Measurements from ENCODE around the gene WASL. TPM values are rescaled to one million over a fixed set of nuclear protein-coding genes. Genes with fewer than 3 reads are reported as not detected.
A peak's percentile ranks its signal among the peaks of the same experiment; 100 is the strongest.
"Not testable (repeated sequence)": the region's sequence is repeated elsewhere in the genome, so short reads cannot be mapped to it uniquely, and the experiment has no call there.

WASL gene
- total RNA-seq, 2 donors from 2014 or later, result 35.1 to 36.7 TPM

GRCh38 chr7:123796568-123796967 is 47.8 kb upstream of the WASL start:
- Histone ChIP-seq H3K9me3 (ENCODE audit: control insufficient read depth, low read length) (peaks cover 22% of the 10 kb centered on the region), H3K9ac (ENCODE audit: extremely low read depth, low read length, poor library complexity, severe bottlenecking) (no peak overlapping the region), H3K4me3 (ENCODE audit: low read length) (no peak overlapping the region), H3K4me1 (ENCODE audit: control insufficient read depth, insufficient read depth, low read length) (peaks cover 7% of the 10 kb centered on the region), H3K27ac (ENCODE audit: low read depth, low read length) (no peak overlapping the region), H3K27me3 (ENCODE audit: control insufficient read depth, insufficient read depth, low read length, poor library complexity, severe bottlenecking) (no peaks in the 10 kb centered on the region), H3K36me3 (ENCODE audit: control insufficient read depth, insufficient read depth, low read length) (no peaks in the 10 kb centered on the region)
- Mint-ChIP-seq H3K4me1 (peaks cover 11% of the 10 kb centered on the region), H3K27me3 (ENCODE audit: insufficient read depth) (no peaks in the 10 kb centered on the region), H3K36me3 (ENCODE audit: low read depth) (peaks cover 2% of the 10 kb centered on the region), H3K27ac (no peak overlapping the region), H3K4me3 (no peak overlapping the region), H3K9me3 (peaks cover 17% of the 10 kb centered on the region)
- no peak for TF ChIP-seq CTCF (conservative IDR thresholded peaks at IDR 0.05)
- DNase-seq, result no peak
- 88% methylated on average over 1 of the region's 1 CpG; no CpG with 5 or more reads in 1 of the 2 experiments for WGBS, 2 experiments (ENCODE audit: insufficient coverage in 1 of 2, insufficient read length in 1 of 2)

DNA sequence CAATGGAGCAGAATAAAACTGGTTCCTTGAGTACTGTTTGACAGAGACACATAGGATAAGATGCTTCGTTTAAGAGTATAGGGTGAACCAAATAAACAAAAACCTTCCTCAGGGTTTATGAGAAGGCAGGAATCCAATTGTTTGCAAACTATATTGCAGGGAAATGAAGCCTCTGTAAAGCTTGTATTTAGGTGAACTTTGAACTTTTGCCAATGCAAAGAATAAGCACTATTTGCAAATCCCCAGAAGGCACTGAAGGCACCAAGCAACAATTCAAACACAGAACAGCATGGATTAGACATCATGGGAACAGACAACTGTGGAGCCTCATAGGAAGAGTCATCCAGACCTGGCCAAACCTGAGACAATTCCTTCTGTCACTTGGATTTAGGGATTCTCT is 47.1 kb upstream of the WASL start:
- no peak for TF ChIP-seq CTCF (conservative IDR thresholded peaks at IDR 0.05)
- Mint-ChIP-seq H3K36me3 (ENCODE audit: low read depth) (peaks cover 2% of the 10 kb centered on the region), H3K27ac (no peak overlapping the region), H3K9me3 (peaks cover 17% of the 10 kb centered on the region), H3K4me3 (no peak overlapping the region), H3K4me1 (peaks cover 11% of the 10 kb centered on the region), H3K27me3 (ENCODE audit: insufficient read depth) (no peaks in the 10 kb centered on the region)
- H3K4me1 ChIP-seq (ENCODE audit: control insufficient read depth, insufficient read depth, low read length), result peaks cover 7% of the 10 kb centered on the region
- H3K27ac ChIP-seq (ENCODE audit: low read depth, low read length), result no peak overlapping the region
- no peaks in the 10 kb centered on the region for H3K27me3 ChIP-seq (ENCODE audit: control insufficient read depth, insufficient read depth, low read length, poor library complexity, severe bottlenecking)
- WGBS, 2 experiments (ENCODE audit: insufficient coverage in 1 of 2, insufficient read length in 1 of 2), result 94 to 100% methylated on average over 1 of the region's 1 CpG
- H3K9me3 ChIP-seq (ENCODE audit: control insufficient read depth, low read length), result peaks cover 22% of the 10 kb centered on the region
- DNase-seq, result no peak
- no peaks in the 10 kb centered on the region for H3K36me3 ChIP-seq (ENCODE audit: control insufficient read depth, insufficient read depth, low read length)
- no peak overlapping the region for H3K9ac ChIP-seq (ENCODE audit: extremely low read depth, low read length, poor library complexity, severe bottlenecking)
- peak overlapping the region; percentile 11 for H3K4me3 ChIP-seq (ENCODE audit: low read length)

- H3K4me1 ChIP-seq (ENCODE audit: control insufficient read depth, insufficient read depth, low read length); H3K27ac Mint-ChIP-seq; H3K4me3 Mint-ChIP-seq; DNase-seq; H3K27me3 Mint-ChIP-seq (ENCODE audit: insufficient read depth); H3K9ac ChIP-seq (ENCODE audit: extremely low read depth, low read length, poor library complexity, severe bottlenecking); H3K4me3 ChIP-seq (ENCODE audit: low read length); H3K36me3 ChIP-seq (ENCODE audit: control insufficient read depth, insufficient read depth, low read length); H3K27ac ChIP-seq (ENCODE audit: low read depth, low read length); H3K27me3 ChIP-seq (ENCODE audit: control insufficient read depth, insufficient read depth, low read length, poor library complexity, severe bottlenecking); H3K36me3 Mint-ChIP-seq (ENCODE audit: low read depth): not testable (repeated sequence)
- peaks cover 22% of the 10 kb centered on the region for H3K9me3 ChIP-seq (ENCODE audit: control insufficient read depth, low read length)
- 100% methylated on average over 1 of the region's 1 CpG; no CpG with 5 or more reads in 1 of the 2 experiments for WGBS, 2 experiments (ENCODE audit: insufficient coverage in 1 of 2, insufficient read length in 1 of 2)
- peaks cover 11% of the 10 kb centered on the region for H3K4me1 Mint-ChIP-seq
- H3K9me3 Mint-ChIP-seq, result peaks cover 17% of the 10 kb centered on the region
Measured at GRCh38 chr7:123795116-123795515, 46.3 kb upstream of the WASL start.

- Mint-ChIP-seq H3K9me3 (peaks cover 17% of the 10 kb centered on the region), H3K36me3 (ENCODE audit: low read depth) (peaks cover 2% of the 10 kb centered on the region), H3K4me1 (peaks cover 5% of the 10 kb centered on the region), H3K27ac (no peak overlapping the region), H3K27me3 (ENCODE audit: insufficient read depth) (no peaks in the 10 kb centered on the region), H3K4me3 (no peak overlapping the region)
- Histone ChIP-seq H3K36me3 (ENCODE audit: control insufficient read depth, insufficient read depth, low read length) (no peaks in the 10 kb centered on the region), H3K4me3 (ENCODE audit: low read length) (no peak overlapping the region), H3K27ac (ENCODE audit: low read depth, low read length) (no peak overlapping the region), H3K9me3 (ENCODE audit: control insufficient read depth, low read length) (peaks cover 22% of the 10 kb centered on the region), H3K4me1 (ENCODE audit: control insufficient read depth, insufficient read depth, low read length) (peaks cover 5% of the 10 kb centered on the region), H3K27me3 (ENCODE audit: control insufficient read depth, insufficient read depth, low read length, poor library complexity, severe bottlenecking) (no peaks in the 10 kb centered on the region), H3K9ac (ENCODE audit: extremely low read depth, low read length, poor library complexity, severe bottlenecking) (no peak overlapping the region)
- no peak for TF ChIP-seq CTCF (conservative IDR thresholded peaks at IDR 0.05)
- DNase-seq, result no peak
- WGBS, 2 experiments (ENCODE audit: insufficient coverage in 1 of 2, insufficient read length in 1 of 2), result 75% methylated on average over 1 of the region's 1 CpG; no CpG with 5 or more reads in 1 of the 2 experiments
Measured at GRCh38 chr7:123792547-123792946, 43.7 kb upstream of the WASL start.
